H1 (cell line): ENCODE data around the gene MYH2. TPM values are rescaled to one million over a fixed set of nuclear protein-coding genes. Genes with fewer than 3 reads are reported as not detected.

Experiments
- CTCF ChIA-PET: fragments of 300-600 bp; sonication (Branson Sonifier 250); formaldehyde crosslinking; loops from one replicate; lab custom pipeline; 2021; ENCODE audit not compliant: partially characterized antibody; lab: Charles Lee
- POLR2A ChIA-PET: fragments of 300-600 bp; sonication (Branson Sonifier 250); formaldehyde crosslinking; loops from one replicate; lab custom pipeline; 2021; ENCODE audit warnings: inconsistent platforms; ENCODE audit not compliant: partially characterized antibody; lab: Charles Lee
- DNase-seq, 2 experiments: peaks; one replicate each; pipeline versions ENCODE4 v3.0.0 to v3.0.0-alpha.2; 2010 to 2022; ENCODE audit warnings: low spot score in 2 of 2, low read depth in 1 of 2, mixed read lengths in 1 of 2
- FAIRE-seq: peaks from 2 replicates; lab custom pipeline; 2011; peaks lifted over from hg19 to GRCh38; lab: Jason Lieb, UNC
- H2AFZ ChIP-seq: 2 replicates; pipeline ENCODE4 v1.8.1; 2012; ENCODE audit warnings: low read length, inconsistent platforms
- H2AK5ac ChIP-seq: 2 replicates; pipeline ENCODE4 v1.6.1; 2013; ENCODE audit warnings: low read depth, low read length
- H2BK120ac ChIP-seq: replicated peaks from 2 replicates; pipeline ENCODE3; 2013; ENCODE audit warnings: low read depth, low read length, inconsistent platforms
- H2BK12ac ChIP-seq: 2 replicates; pipeline ENCODE4 v1.6.1; 2013; ENCODE audit warnings: low read depth, low read length
- H2BK15ac ChIP-seq: 2 replicates; pipeline ENCODE4 v1.6.1; 2013; ENCODE audit warnings: low read length
- H2BK20ac ChIP-seq: 2 replicates; pipeline ENCODE4 v1.6.1; 2013; ENCODE audit warnings: low read length
- H2BK5ac ChIP-seq: 2 replicates; pipeline ENCODE4 v1.6.1; 2013; ENCODE audit warnings: low read depth, low read length
- H3K14ac ChIP-seq: 2 replicates; pipeline ENCODE4 v1.6.1; 2013; ENCODE audit warnings: inconsistent platforms; ENCODE audit not compliant: insufficient read length
- H3K18ac ChIP-seq: 2 replicates; pipeline ENCODE4 v1.6.1; 2013; ENCODE audit warnings: low read length; ENCODE audit errors: extremely low read depth
- H3K23ac ChIP-seq: 2 replicates; pipeline ENCODE4 v1.6.1; 2013; ENCODE audit warnings: inconsistent platforms; ENCODE audit not compliant: insufficient read length
- H3K23me2 ChIP-seq: 2 replicates; pipeline ENCODE4 v1.6.1; 2013; ENCODE audit warnings: low read depth, low read length
- H3K27ac ChIP-seq: 2 replicates; pipeline ENCODE4 v1.6.1; 2011; ENCODE audit warnings: low read depth, low read length, inconsistent platforms
- H3K27me3 ChIP-seq, 4 experiments: replicated peaks in 1 of 4; 1 replicate in 1 of 4; 2 replicates in 3 of 4; pipeline versions ENCODE4 v1.6.1 to v1.8.1; 2011 to 2013; ENCODE audit warnings: low read length in 3 of 4, mild to moderate bottlenecking in 3 of 4, inconsistent platforms in 2 of 4, mixed read lengths in 2 of 4, moderate library complexity in 1 of 4; ENCODE audit not compliant: control insufficient read depth in 3 of 4, insufficient read depth in 3 of 4; ENCODE audit errors: extremely low read depth in 1 of 4
- H3K36me3 ChIP-seq, 4 experiments: 2 replicates each; pipeline versions ENCODE4 v1.6.1 to v1.8.1; 2011 to 2013; ENCODE audit warnings: mild to moderate bottlenecking in 4 of 4, low read length in 3 of 4, moderate library complexity in 2 of 4, control low read depth in 1 of 4, inconsistent platforms in 1 of 4; ENCODE audit not compliant: insufficient read depth in 4 of 4, control insufficient read depth in 2 of 4
- H3K4ac ChIP-seq: replicated peaks from 2 replicates; pipeline ENCODE3; 2013; ENCODE audit warnings: low read length, low read depth, mixed read lengths, inconsistent platforms; ENCODE audit not compliant: insufficient read length
- H3K4me1 ChIP-seq, 4 experiments: replicated peaks in 1 of 4; 1 replicate in 1 of 4; 2 replicates in 3 of 4; pipeline versions ENCODE4 v1.6.1 to v1.8.1; 2011 to 2013; ENCODE audit warnings: low read length in 3 of 4, inconsistent platforms in 2 of 4, mixed read lengths in 1 of 4; ENCODE audit not compliant: insufficient read depth in 4 of 4, control insufficient read depth in 3 of 4
- H3K4me2 ChIP-seq, 2 experiments: 2 replicates each; pipeline versions ENCODE4 v1.6.1 to v1.8.1; 2011 to 2013; ENCODE audit warnings: low read depth in 2 of 2, low read length in 2 of 2, control low read depth in 1 of 2, inconsistent platforms in 1 of 2, mild to moderate bottlenecking in 1 of 2; ENCODE audit not compliant: insufficient read depth in 1 of 2
- H3K4me3 ChIP-seq, 4 experiments: fragments of 200-600, 300-600 bp in 1 of 4; sonication (generic), shearing (Covaris generic), sonication (Bioruptor Twin) in 1 of 4; 2 replicates each; pipeline versions ENCODE4 v1.5.1 to v1.8.1; 2011 to 2016; ENCODE audit warnings: low read length in 4 of 4, low read depth in 3 of 4, control low read depth in 2 of 4, inconsistent platforms in 2 of 4, mild to moderate bottlenecking in 2 of 4, mixed read lengths in 1 of 4, moderate library complexity in 1 of 4; ENCODE audit not compliant: insufficient read depth in 2 of 4; ENCODE audit errors: extremely low read depth in 1 of 4
- H3K56ac ChIP-seq: replicated peaks from 2 replicates; pipeline ENCODE3; 2013; ENCODE audit warnings: low read depth, mild to moderate bottlenecking, mixed read lengths, low read length, inconsistent platforms; ENCODE audit not compliant: insufficient read length
- H3K79me1 ChIP-seq: 2 replicates; pipeline ENCODE4 v1.6.1; 2013; ENCODE audit warnings: low read depth, low read length, control low read depth
- H3K79me2 ChIP-seq, 2 experiments: 2 replicates each; pipeline versions ENCODE4 v1.6.1 to v1.8.1; 2012 to 2013; ENCODE audit warnings: low read length in 2 of 2, mild to moderate bottlenecking in 2 of 2, inconsistent platforms in 1 of 2; ENCODE audit not compliant: insufficient read depth in 2 of 2, control insufficient read depth in 1 of 2
- H3K9ac ChIP-seq, 4 experiments: replicated peaks in 1 of 4; 1 replicate in 1 of 4; 2 replicates in 3 of 4; pipeline versions ENCODE4 v1.6.1 to v1.8.1; 2011 to 2013; ENCODE audit warnings: low read depth in 3 of 4, low read length in 3 of 4, control low read depth in 2 of 4, mild to moderate bottlenecking in 2 of 4, moderate library complexity in 2 of 4, inconsistent platforms in 1 of 4; ENCODE audit errors: extremely low read depth in 1 of 4
- H3K9me3 ChIP-seq, 2 experiments: 2 replicates each; pipeline versions ENCODE4 v1.6.1 to v1.8.1; 2012 to 2013; ENCODE audit warnings: mild to moderate bottlenecking in 2 of 2, moderate library complexity in 2 of 2, control low read depth in 1 of 2, inconsistent platforms in 1 of 2, low read depth in 1 of 2, low read length in 1 of 2, mixed read lengths in 1 of 2; ENCODE audit not compliant: insufficient read depth in 2 of 2
- H4K20me1 ChIP-seq, 2 experiments: replicated peaks in 1 of 2; 2 replicates each; pipeline versions ENCODE3 to v1.8.1; 2011 to 2013; ENCODE audit warnings: inconsistent platforms in 2 of 2, low read length in 2 of 2, mild to moderate bottlenecking in 1 of 2; ENCODE audit not compliant: insufficient read depth in 2 of 2, control insufficient read depth in 1 of 2
- H4K5ac ChIP-seq: 2 replicates; pipeline ENCODE4 v1.6.1; 2013; ENCODE audit warnings: low read length, low read depth, mixed read lengths, inconsistent platforms; ENCODE audit not compliant: insufficient read length
- H4K8ac ChIP-seq: 2 replicates; pipeline ENCODE4 v1.8.0; 2013; ENCODE audit warnings: mild to moderate bottlenecking, moderate library complexity, low read length, inconsistent platforms; ENCODE audit not compliant: insufficient read depth; ENCODE audit errors: extremely low read depth
- H4K91ac ChIP-seq: replicated peaks from 2 replicates; pipeline ENCODE3; 2013; ENCODE audit warnings: low read length, mixed read lengths, inconsistent platforms; ENCODE audit not compliant: insufficient read length
- CBX5 ChIP-seq: fragments of 300-800, 300-1000 bp; sonication (generic); IDR thresholded peaks from 2 replicates; pipeline ENCODE4 v1.7.1; 2016; ENCODE audit warnings: antibody characterized with exemption, low read length, low read depth
- HDAC6 ChIP-seq: IDR thresholded peaks from one replicate; pipeline ENCODE4 v1.7.1; 2012; ENCODE audit warnings: low read depth, mild to moderate bottlenecking, inconsistent platforms, low read length, moderate library complexity
- JUND ChIP-seq: IDR thresholded peaks from 2 replicates; pipeline ENCODE4 v1.6.1; 2011; ENCODE audit warnings: mild to moderate bottlenecking, improper control_type of control experiment, low read length
- RAD21 ChIP-seq, 2 experiments: IDR thresholded peaks in 1 of 2; conservative IDR thresholded peaks in 1 of 2; 2 replicates each; pipeline ENCODE4 v1.6.1; 2011; ENCODE audit warnings: low read depth in 2 of 2, low read length in 2 of 2, improper control_type of control experiment in 1 of 2, inconsistent platforms in 1 of 2, mild to moderate bottlenecking in 1 of 2, moderate library complexity in 1 of 2
- SIX5 ChIP-seq: IDR thresholded peaks from 2 replicates; pipeline ENCODE4 v1.6.1; 2011; ENCODE audit warnings: mild to moderate bottlenecking, low read depth, low read length
- SP4 ChIP-seq: IDR thresholded peaks from 2 replicates; pipeline ENCODE4 v1.6.1; 2012; ENCODE audit warnings: low read length, inconsistent platforms
- YY1 ChIP-seq: IDR thresholded peaks from 2 replicates; pipeline ENCODE4 v1.6.1; 2011; ENCODE audit warnings: low read depth, mild to moderate bottlenecking, low read length
- WGBS, 2 experiments: shearing (Covaris generic) in 1 of 2; methylation state at CpG; one replicate each; pipeline versions ENCODE4 v1.1.6 to v1.1.7; 2013 to 2015; ENCODE audit warnings: low lambda C conversion rate in 2 of 2, mixed read lengths in 2 of 2, inconsistent platforms in 1 of 2, low coverage in 1 of 2, missing lambda C conversion rate in 1 of 2; ENCODE audit not compliant: insufficient replicate concordance in 2 of 2, insufficient coverage in 1 of 2, insufficient read length in 1 of 2; ENCODE audit errors: extremely low coverage in 1 of 2, missing lambda C conversion rate in 1 of 2; 5-methylcytosine and 5-hydroxymethylcytosine counted together
- polyA plus RNA-seq, 7 experiments: library from polyadenylated mRNA; depleted of rRNA in 3 of 7; stranded (reverse) in 5 of 7; unstranded in 2 of 7; fragments of >200 nt in 5 of 7; fragments of 200-250 nt in 2 of 7; gene quantifications; 1 replicate in 5 of 7; 2 replicates in 1 of 7; 4 replicates in 1 of 7; pipeline versions ENCODE4 v1.2.1 to v1.2.3, GENCODE V29; 2011 to 2013; ENCODE audit warnings: missing spikeins in 2 of 7, mixed read lengths in 2 of 7
- total RNA-seq: library from RNA; stranded (reverse); fragmentation: NEBNext Ultra II Directional; extraction: Animal tissue kit (Norgen Biotek cat#: 25700); gene quantifications from 2 replicates; pipeline ENCODE4 v1.2.1, GENCODE V29; 2021

The MYH2 gene
- total and polyA plus RNA-seq, 2 of the 8 experiments (the other 6 are each of a cell fraction or from before 2014, with no cell fraction given): 1.0 to 9.0 TPM

- FAIRE-seq: no peak
- no peaks in the 10 kb centered on the region for H3K36me3 ChIP-seq
- no peaks in the 10 kb centered on the region for H3K27me3 ChIP-seq
- CTCF ChIA-PET: interaction anchor here (0.6 to 2.1 kb wide), 4 partner anchors 25 to 96 kb away, joined by 3 to 8 read pairs (median 5); no protein-coding TSS in a partner anchor
- no peak overlapping the region for H3K18ac ChIP-seq
- H2BK20ac ChIP-seq: no peak overlapping the region
- TF ChIP-seq YY1 (no peak), CBX5 (no peak), RAD21 (IDR thresholded peaks at IDR 0.05 in 1 of 2, conservative IDR thresholded peaks at IDR 0.05 in 1 of 2; ENCODE audit: low read depth in 2 of 2, low read length in 2 of 2) (no peak), SP4 (no peak), HDAC6 (no peak), JUND (no peak), SIX5 (no peak)
- TF ChIP-seq, all 59 proteins: peak for 0
- H4K20me1 ChIP-seq: no peaks in the 10 kb centered on the region
- H3K79me2 ChIP-seq: no peaks in the 10 kb centered on the region
- H3K23ac ChIP-seq: no peak overlapping the region
- no peak overlapping the region for H4K5ac ChIP-seq
- H3K27ac ChIP-seq: no peak overlapping the region
- H3K14ac ChIP-seq: no peak overlapping the region
- H2BK5ac ChIP-seq: no peak overlapping the region
- H2BK15ac ChIP-seq: no peak overlapping the region
- H3K4ac ChIP-seq: no peak overlapping the region
- no peak overlapping the region for H3K56ac ChIP-seq
- no peaks in the 10 kb centered on the region for H3K79me1 ChIP-seq
- H3K9me3 ChIP-seq: no peaks in the 10 kb centered on the region
- no peak overlapping the region for H3K4me3 ChIP-seq
- H4K91ac ChIP-seq: no peak overlapping the region
- WGBS, 2 experiments: 94% methylated on average over 8 of the region's 8 CpGs; no CpG with 5 or more reads in 1 of the 2 experiments
- H3K4me1 ChIP-seq: no peaks in the 10 kb centered on the region
- no peak overlapping the region for H2BK12ac ChIP-seq
- H3K9ac ChIP-seq: no peak overlapping the region
- H3K4me2 ChIP-seq: no peak overlapping the region
- H2AFZ ChIP-seq: no peak overlapping the region
- no peaks in the 10 kb centered on the region for H3K23me2 ChIP-seq
- DNase-seq: no peak
- POLR2A ChIA-PET: no interaction called here
- no peak overlapping the region for H4K8ac ChIP-seq
- H2AK5ac ChIP-seq: no peak overlapping the region
- H2BK120ac ChIP-seq: no peak overlapping the region
These were observed 40.2 kb upstream of the MYH2 start for GRCh38 chr17:10589553-10590145.
